Measurements from ENCODE around the gene FBXL15. TPM values are rescaled to one million over a fixed set of nuclear protein-coding genes. Genes with fewer than 3 reads are reported as not detected.

The FBXL15 gene
- total and polyA plus RNA-seq, 2 of the 4 experiments (the other 2 are of a cell fraction): 3.0 to 8.4 TPM

DNA sequence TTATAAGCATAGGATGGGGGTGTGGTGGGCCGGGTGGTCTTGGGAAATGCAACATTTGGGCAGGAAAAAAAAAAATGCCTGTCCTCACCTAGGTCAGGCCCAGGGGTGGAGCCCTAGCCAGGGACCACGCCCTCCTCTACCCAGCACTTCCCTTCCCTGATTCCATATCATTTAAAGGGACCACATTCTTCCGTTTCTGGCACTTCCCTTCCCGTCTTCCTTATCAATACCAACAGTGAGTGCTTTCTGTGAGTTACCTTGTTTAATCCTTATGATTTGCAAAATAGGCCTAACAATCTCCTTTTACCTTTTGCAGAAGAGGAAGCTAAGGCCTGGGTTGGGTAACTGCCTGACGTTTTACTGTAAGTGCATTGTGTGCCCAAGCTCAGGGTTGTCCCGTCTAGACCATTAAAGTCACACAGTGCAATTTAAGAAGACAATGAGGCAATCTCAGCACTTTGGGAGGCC, 47.4 kb downstream of the FBXL15 start:
- no peak for DNase-seq
- in situ Hi-C loops (cut with MboI; ENCODE audit: low sequenced_read_pairs) (no loop called here), dilution Hi-C loops (cut with HindIII; ENCODE audit: low sequenced_read_pairs, unreplicated experiment) (no loop called here), intact Hi-C loops (cut with micrococcal nuclease) (no loop called here)
- ChIA-PET CTCF (no interaction called here), POLR2A (ENCODE audit: unreplicated experiment) (no interaction called here)
- H3K9me3 ChIP-seq (ENCODE audit: control insufficient read depth, insufficient read depth, low read length): no peaks in the 10 kb centered on the region
- no peaks in the 10 kb centered on the region for H4K20me1 ChIP-seq (ENCODE audit: insufficient read depth, low read length)
- no peak overlapping the region for H3K4me2 ChIP-seq (ENCODE audit: low read depth, low read length)
- H3K18ac ChIP-seq (ENCODE audit: low read depth, low read length): no peak overlapping the region
- H2AK9ac ChIP-seq (replicated peaks; ENCODE audit: low read depth, low read length, poor library complexity): no peak overlapping the region
- H3K23ac ChIP-seq (ENCODE audit: low read depth, low read length): no peak overlapping the region
- H3K9me1 ChIP-seq (ENCODE audit: insufficient read depth, low read length): no peaks in the 10 kb centered on the region
- H3K4me1 ChIP-seq (ENCODE audit: control insufficient read depth, insufficient read depth, low read length): no peaks in the 10 kb centered on the region
- no peak overlapping the region for H4K8ac ChIP-seq (ENCODE audit: low read depth in 2 of 2, low read length in 2 of 2)
- no peak overlapping the region for H2BK20ac ChIP-seq (ENCODE audit: low read depth, low read length)
- TF ChIP-seq CEBPB (IDR thresholded peaks at IDR 0.05; ENCODE audit: low read depth, low read length): no peak
- TF ChIP-seq, protein P1, sequence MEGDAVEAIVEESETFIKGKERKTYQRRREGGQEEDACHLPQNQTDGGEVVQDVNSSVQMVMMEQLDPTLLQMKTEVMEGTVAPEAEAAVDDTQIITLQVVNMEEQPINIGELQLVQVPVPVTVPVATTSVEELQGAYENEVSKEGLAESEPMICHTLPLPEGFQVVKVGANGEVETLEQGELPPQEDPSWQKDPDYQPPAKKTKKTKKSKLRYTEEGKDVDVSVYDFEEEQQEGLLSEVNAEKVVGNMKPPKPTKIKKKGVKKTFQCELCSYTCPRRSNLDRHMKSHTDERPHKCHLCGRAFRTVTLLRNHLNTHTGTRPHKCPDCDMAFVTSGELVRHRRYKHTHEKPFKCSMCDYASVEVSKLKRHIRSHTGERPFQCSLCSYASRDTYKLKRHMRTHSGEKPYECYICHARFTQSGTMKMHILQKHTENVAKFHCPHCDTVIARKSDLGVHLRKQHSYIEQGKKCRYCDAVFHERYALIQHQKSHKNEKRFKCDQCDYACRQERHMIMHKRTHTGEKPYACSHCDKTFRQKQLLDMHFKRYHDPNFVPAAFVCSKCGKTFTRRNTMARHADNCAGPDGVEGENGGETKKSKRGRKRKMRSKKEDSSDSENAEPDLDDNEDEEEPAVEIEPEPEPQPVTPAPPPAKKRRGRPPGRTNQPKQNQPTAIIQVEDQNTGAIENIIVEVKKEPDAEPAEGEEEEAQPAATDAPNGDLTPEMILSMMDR (conservative IDR thresholded peaks at IDR 0.05; ENCODE audit: low read depth, low read length): no peak
- TF ChIP-seq, protein P2, sequence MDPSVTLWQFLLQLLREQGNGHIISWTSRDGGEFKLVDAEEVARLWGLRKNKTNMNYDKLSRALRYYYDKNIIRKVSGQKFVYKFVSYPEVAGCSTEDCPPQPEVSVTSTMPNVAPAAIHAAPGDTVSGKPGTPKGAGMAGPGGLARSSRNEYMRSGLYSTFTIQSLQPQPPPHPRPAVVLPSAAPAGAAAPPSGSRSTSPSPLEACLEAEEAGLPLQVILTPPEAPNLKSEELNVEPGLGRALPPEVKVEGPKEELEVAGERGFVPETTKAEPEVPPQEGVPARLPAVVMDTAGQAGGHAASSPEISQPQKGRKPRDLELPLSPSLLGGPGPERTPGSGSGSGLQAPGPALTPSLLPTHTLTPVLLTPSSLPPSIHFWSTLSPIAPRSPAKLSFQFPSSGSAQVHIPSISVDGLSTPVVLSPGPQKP (IDR thresholded peaks at IDR 0.05; ENCODE audit: borderline replicate concordance, low read depth, low read length): no peak
- TF ChIP-seq SMC3 (IDR thresholded peaks at IDR 0.05; ENCODE audit: low read depth, low read length): no peak
- TF ChIP-seq NFE2L2 (IDR thresholded peaks at IDR 0.05; ENCODE audit: low read depth, low read length): no peak
- no peak for TF ChIP-seq RAD21 (IDR thresholded peaks at IDR 0.05; ENCODE audit: low read length)
- no peak for TF ChIP-seq FOS (IDR thresholded peaks at IDR 0.05; ENCODE audit: low read depth, low read length)
- no peak for TF ChIP-seq MAFK (IDR thresholded peaks at IDR 0.05; ENCODE audit: low read depth, low read length)
- TF ChIP-seq POLR2A (IDR thresholded peaks at IDR 0.05; ENCODE audit: low read depth, low read length): no peak
- no peak for TF ChIP-seq RFX5 (IDR thresholded peaks at IDR 0.05; ENCODE audit: low read depth, low read length)
- TF ChIP-seq MXI1 (IDR thresholded peaks at IDR 0.05; ENCODE audit: borderline replicate concordance, low read depth, low read length): no peak
- TF ChIP-seq CHD1 (IDR thresholded peaks at IDR 0.05; ENCODE audit: low read depth, low read length): no peak
- TF ChIP-seq RCOR1 (IDR thresholded peaks at IDR 0.05; ENCODE audit: insufficient replicate concordance, low read length): no peak
- H3K27me3 ChIP-seq (ENCODE audit: control insufficient read depth, insufficient read depth, low read length): no peaks in the 10 kb centered on the region; the same call in 1 of the 2 replicates
- H3K56ac ChIP-seq (ENCODE audit: extremely low read depth, insufficient read depth, low read length): no peak overlapping the region
- no peak overlapping the region for H2BK120ac ChIP-seq (ENCODE audit: low read depth, low read length)
- no peak overlapping the region for H3K4ac ChIP-seq (ENCODE audit: low read depth, low read length)
- no peaks in the 10 kb centered on the region for H3K36me3 ChIP-seq (ENCODE audit: control insufficient read depth, insufficient read depth, low read length)
- no peak overlapping the region for H3K14ac ChIP-seq (replicated peaks; ENCODE audit: low read depth, low read length)
- H2BK15ac ChIP-seq (ENCODE audit: low read depth, low read length): no peak overlapping the region
- H3K4me3 ChIP-seq (ENCODE audit: insufficient read depth, low read depth, low read length): no peak overlapping the region
- WGBS, 2 experiments (ENCODE audit: extremely low coverage in 2 of 2, insufficient read length in 1 of 2): no CpG with 5 or more reads among the region's 6 CpGs
- H3K9ac ChIP-seq (ENCODE audit: low read depth, low read length): no peak overlapping the region
- no peaks in the 10 kb centered on the region for H3K79me1 ChIP-seq (ENCODE audit: low read depth in 1 of 2, low read length in 2 of 2)
- H2AK5ac ChIP-seq (ENCODE audit: low read depth, low read length): no peak overlapping the region
- no peak overlapping the region for H4K91ac ChIP-seq (ENCODE audit: insufficient read depth, low read depth, low read length)
- no peak overlapping the region for H2AFZ ChIP-seq (replicated peaks; ENCODE audit: low read length, poor library complexity)
- ATAC-seq (ENCODE audit: low read depth): no peak
- no TSS peak for BruUV-seq (replicated peaks)
- H3K27ac ChIP-seq (ENCODE audit: insufficient read depth, low read length): no peak overlapping the region
- no peak overlapping the region for H4K5ac ChIP-seq (ENCODE audit: low read depth, low read length)
- no peak overlapping the region for H2BK5ac ChIP-seq (ENCODE audit: low read depth, low read length, poor library complexity, severe bottlenecking)
